RWPE1 (cell line): ENCODE measurements around the gene DENND1A.

ENCODE experiments used
- CTCF ChIA-PET: fragments of 350-600 bp; sonication (Branson Sonifier 250); formaldehyde crosslinking; extraction: SDS; loops from one replicate; lab custom pipeline; 2021; lab: Yijun Ruan, JAX
- POLR2A ChIA-PET: fragments of 400-600 bp; formaldehyde crosslinking; extraction: SDS; loops from one replicate; lab custom pipeline; 2020; ENCODE audit warnings: antibody characterized with exemption; ENCODE audit not compliant: low non-redundant PET; lab: Yijun Ruan, JAX
- DNase-seq: peaks from one replicate; pipeline ENCODE4 v3.0.0; 2012; ENCODE audit warnings: low spot score
- H3K27ac ChIP-seq: fragments of 450-650 bp; 2 replicates; pipeline ENCODE4 v1.5.1; 2017
- CTCF ChIP-seq: fragments of 450-650 bp; conservative IDR thresholded peaks from 2 replicates; pipeline ENCODE4 v1.5.1; 2017; ENCODE audit warnings: low read depth, mild to moderate bottlenecking

DENND1A gene

GRCh38 chr9:123757960-123758359, 172.0 kb downstream of the DENND1A start:
- ChIA-PET POLR2A (interaction anchor here (0.6 kb wide), 2 partner anchors 27 to 140 kb away, joined by 4 to 7 read pairs; no protein-coding TSS in a partner anchor), CTCF (interaction anchor here (0.7 kb wide), 1 partner anchor 11 kb away, joined by 3 read pairs; no protein-coding TSS in a partner anchor)
- DNase-seq: no peak
- no peak overlapping the region for H3K27ac ChIP-seq
- TF ChIP-seq CTCF: no peak

DNA sequence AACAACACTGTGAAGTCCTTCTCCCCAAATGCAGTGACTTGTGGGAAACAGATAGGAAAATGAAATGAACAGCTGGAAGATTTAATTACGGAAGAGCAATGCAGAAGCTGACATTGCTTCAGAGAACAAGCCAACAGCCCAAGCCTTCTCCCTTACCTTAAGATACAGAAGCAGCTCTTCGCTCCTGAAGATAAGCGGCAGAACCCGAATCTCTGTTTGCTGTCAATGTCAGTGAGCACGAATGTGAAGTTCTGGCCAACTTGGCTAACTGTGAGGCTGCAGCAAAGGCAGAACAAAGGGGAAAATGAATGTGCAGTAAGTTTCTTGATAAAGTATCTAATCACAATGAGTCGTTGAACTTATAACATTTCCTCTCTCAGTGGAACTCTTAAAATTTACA, 172.4 kb downstream of the DENND1A start:
- POLR2A ChIA-PET: interaction anchor here (0.6 kb wide), 1 partner anchor 140 kb away, joined by 7 read pairs; no protein-coding TSS in a partner anchor
- no peak for DNase-seq
- CTCF ChIA-PET: interaction anchor here (0.6 to 0.7 kb wide), 2 partner anchors 11 to 321 kb away, joined by 3 to 4 read pairs; no protein-coding TSS in a partner anchor
- no peak for TF ChIP-seq CTCF
- H3K27ac ChIP-seq: no peak overlapping the region

GRCh38 chr9:123756484-123757106, 173.3 kb downstream of the DENND1A start:
- ChIA-PET CTCF (no interaction called here), POLR2A (no interaction called here)
- no peak for TF ChIP-seq CTCF
- H3K27ac ChIP-seq: no peak overlapping the region
- no peak for DNase-seq

DNA sequence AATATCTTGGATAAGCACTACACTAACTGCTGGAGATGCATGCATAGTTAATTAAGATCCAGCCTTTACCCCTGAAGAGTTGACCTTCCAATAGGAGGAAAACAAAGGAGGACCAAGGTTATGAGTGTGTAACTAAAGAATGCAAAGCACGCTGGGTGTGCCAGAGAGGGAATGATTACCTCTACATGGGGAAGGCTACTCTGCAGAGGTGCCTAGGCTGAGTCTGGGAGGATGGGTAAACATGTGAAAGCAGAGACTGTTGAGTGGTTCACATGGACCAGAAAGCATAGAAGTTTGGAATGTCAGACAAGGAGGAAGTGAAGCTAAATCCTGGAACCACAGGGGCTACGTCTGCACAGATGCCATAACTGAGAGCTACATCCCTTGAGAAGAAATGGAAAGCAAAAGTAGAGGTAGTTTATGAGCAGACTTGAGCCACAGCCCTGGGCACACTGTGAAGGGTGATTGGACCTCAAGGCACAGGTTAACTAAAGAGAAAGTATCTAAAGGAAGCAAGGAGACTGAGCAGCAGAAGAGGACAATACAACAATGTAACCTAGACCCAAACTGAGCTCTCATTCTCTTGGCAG, 176.2 kb downstream of the DENND1A start:
- CTCF ChIA-PET: interaction anchor here (0.5 to 0.8 kb wide), 2 partner anchors 118 to 666 kb away, joined by 3 read pairs; no protein-coding TSS in a partner anchor
- TF ChIP-seq CTCF: no peak
- POLR2A ChIA-PET: no interaction called here
- no peak for DNase-seq
- no peak overlapping the region for H3K27ac ChIP-seq

- ChIA-PET CTCF (no interaction called here), POLR2A (no interaction called here)
- H3K27ac ChIP-seq: no peak overlapping the region
- no peak for TF ChIP-seq CTCF
- DNase-seq: no peak
These were observed 176.9 kb downstream of the DENND1A start for GRCh38 chr9:123753016-123753415.

GRCh38 chr9:123749580-123750202, 180.2 kb downstream of the DENND1A start:
- peak; percentile 21 for DNase-seq
- TF ChIP-seq CTCF: no peak
- POLR2A ChIA-PET: no interaction called here
- CTCF ChIA-PET: no interaction called here
- no peak overlapping the region for H3K27ac ChIP-seq
